Fibroblast of skin of abdomen (primary cell): ENCODE data around the gene SNRPA.
"Not testable (repeated sequence)": the region's sequence is repeated elsewhere in the genome, so short reads cannot be mapped to it uniquely, and the experiment has no call there.

Source experiments
- DNase-seq: peaks from one replicate; pipeline ENCODE4 v3.0.0-alpha.2; 2013

Gene SNRPA

GRCh38 chr19:40721936-40722661, 28.9 kb upstream of the SNRPA start:
- DNase-seq = no peak

GRCh38 chr19:40723661-40724254, 27.2 kb upstream of the SNRPA start:
- DNase-seq = no peak

DNA sequence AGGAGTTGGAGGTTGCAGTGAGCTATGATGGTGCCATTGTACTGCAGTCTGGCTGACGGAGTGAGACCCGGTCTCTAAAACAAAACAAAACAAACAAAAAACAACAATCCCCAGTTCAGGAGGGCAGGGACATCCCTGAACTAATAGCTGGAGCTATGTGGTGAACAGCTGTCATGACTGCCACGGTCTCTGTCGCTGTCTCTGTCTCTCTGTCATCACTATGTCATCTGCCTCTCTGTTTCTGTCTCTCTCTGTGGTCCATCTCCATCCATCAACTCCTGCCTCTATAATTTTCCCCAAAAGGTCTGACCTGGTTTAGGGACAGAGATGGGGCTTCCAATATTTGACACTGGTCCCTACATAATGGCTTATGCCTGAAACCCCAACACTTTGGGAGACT, 26.7 kb upstream of the SNRPA start:
- DNase-seq = no peak

DNA sequence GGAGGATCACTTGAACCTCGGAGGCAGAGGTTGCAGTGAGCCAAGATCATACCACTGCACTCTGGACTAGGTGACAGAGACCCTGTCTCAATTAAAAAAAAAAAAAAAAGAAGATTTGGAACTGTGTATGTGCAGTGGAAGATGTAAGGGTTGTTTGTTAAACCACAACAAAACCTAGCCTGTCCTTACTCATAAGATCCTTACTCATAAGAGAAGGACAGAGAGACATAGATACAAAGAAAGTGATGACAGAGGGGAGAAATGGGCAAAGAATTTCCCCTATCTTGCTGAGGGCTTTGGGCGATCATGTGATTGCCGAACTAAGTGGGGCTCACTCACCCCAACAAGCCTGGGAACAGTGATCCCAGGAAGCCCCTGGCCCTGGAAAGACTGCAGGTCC, 26.1 kb upstream of the SNRPA start:
- DNase-seq = no peak

DNA sequence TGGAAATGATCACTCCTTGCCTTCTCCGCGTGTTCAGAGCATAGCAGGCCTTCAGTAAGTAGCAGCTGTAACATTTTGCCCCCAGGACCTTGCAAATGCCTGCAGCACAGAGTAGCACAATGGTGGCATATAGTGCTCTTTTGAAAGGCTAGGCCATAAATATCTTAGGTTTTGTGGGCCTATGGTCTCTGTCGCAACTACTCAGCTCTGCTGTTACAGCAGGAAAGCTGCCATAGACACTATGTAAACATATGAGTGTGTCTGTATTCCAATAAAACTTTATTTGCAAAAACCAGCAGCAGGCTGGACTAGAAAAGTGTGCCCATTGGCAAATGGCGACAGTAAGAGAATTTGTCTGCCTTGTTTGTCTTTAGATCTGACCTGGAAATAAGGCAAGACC, 24.7 kb upstream of the SNRPA start:
- no peak for DNase-seq

- not testable (repeated sequence) for DNase-seq
Observed at GRCh38 chr19:40730065-40730464, 20.9 kb upstream of the SNRPA start.

- not testable (repeated sequence) for DNase-seq
Observed at GRCh38 chr19:40732304-40732703, 18.7 kb upstream of the SNRPA start.

DNA sequence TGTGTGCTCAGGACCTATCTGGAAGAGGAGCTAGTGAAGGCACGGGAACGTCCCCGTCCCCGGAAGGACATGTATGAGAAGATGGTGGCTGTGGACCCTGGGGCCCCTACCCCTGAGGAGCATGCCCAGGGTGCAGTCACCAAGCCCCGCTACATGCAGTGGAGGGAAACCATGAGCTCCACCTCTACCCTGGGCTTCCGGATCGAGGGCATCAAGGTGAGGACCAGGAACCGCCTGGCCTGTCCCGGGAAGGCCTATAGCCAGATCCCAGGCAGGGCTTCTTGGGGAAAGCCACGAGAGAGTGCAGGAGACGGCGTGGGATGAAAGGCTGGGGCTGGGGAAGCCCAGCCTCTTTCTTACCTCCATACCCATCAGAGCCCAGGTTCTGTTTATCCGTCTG, 17.9 kb upstream of the SNRPA start:
- no peak for DNase-seq

GRCh38 chr19:40735013-40735771, 15.8 kb upstream of the SNRPA start:
- DNase-seq = no peak

- no peak for DNase-seq
Observed at GRCh38 chr19:40736661-40737060, 14.3 kb upstream of the SNRPA start.

DNA sequence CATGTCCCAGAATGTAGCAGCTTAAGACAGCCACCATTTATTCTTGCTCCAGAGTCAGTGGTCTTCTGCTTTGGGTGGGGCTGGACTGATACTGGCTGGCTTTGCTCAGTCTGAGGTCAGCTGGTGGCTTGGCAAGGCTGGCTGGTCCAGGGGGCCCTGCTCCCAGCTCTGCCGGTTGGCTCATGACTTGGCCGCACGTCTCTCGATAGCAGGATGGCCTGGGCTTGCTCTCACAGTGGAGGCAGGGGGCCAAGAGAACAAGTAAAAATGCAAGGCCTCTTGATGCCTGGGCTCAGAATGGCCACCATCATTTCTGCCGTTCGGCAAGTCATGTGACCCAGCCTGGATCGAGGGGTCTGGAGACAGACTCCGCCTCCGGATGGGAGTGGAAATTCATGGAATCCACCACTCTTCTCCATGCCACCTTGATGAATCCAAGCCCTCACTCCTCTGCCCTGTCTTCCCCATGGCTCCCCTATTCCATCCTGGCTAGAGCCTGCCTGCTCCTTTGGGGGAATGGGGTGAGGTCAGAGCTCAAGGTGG, 13.8 kb upstream of the SNRPA start:
- DNase-seq = no peak

DNA sequence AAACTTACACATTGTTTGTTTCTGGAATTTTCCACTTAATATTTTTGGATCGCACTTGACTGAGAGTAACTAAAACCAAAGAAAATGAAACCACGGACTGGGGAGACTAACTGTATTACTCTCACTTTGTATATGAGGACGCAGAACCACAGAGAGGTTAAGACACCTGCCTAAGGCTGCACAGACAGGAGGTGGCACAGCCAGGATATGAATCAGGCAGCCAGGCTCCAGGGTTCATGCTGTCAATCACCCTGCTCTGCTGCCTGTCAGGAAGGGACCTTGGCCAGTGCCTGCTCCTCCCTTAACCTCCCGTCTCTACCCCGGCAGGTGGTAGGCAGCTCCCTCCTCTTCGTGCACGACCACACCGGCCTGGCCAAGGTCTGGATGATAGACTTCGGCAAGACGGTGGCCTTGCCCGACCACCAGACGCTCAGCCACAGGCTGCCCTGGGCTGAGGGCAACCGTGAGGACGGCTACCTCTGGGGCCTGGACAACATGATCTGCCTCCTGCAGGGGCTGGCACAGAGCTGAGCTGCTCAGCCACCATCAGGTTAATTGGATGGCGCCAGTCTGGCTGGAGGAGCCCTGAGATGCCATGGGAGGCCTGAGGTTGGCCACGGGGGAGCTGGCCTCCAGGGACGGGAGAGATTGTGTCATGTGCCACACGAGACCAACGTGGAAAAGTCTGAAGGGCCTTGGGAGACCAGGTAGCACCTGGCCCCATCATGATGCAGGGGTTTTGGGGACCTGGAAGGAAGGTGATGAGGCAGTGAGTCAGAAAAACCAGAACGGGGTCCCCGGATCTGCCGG, 11.8 kb upstream of the SNRPA start:
- DNase-seq = no peak

DNA sequence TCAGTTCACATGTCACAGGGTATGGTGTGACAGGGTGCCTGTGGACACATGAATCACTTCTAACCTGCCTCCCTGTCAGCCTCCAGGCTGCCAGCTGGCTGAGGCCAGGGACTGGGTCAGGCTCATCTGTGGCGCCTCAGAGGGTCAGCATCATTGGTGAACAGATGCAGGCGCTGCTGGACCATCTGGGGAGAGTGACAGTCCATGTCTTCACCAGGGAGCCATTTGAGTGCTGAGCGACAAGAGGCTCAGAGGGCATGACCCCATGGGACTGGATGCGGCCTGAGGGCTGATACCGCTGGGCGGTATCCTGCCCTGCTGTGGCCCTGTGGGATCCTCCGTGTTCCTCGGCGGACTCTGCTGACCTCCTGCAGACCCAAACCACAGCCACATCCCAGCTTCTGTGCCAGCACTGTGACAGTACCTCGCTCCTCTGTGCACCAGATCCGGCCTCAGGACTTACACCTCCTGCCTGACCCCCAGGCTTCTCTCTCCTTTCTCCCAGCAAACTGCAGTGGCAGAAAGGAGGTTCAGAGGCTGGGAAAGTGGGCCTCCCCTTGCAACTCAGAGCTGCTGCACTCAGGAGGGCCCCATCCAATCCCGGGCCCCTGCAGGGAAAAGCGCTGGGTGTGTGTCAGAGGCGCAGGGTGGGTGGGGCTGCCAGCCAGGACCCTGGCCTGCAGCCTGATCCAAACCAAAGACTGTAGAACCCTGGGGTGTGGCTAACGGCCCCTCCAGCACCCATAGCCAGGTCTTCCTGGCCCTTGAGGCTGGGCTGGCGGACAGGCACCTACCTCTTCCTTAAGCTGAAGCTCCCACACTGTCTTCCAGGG, 10.9 kb upstream of the SNRPA start:
- DNase-seq = no peak

DNA sequence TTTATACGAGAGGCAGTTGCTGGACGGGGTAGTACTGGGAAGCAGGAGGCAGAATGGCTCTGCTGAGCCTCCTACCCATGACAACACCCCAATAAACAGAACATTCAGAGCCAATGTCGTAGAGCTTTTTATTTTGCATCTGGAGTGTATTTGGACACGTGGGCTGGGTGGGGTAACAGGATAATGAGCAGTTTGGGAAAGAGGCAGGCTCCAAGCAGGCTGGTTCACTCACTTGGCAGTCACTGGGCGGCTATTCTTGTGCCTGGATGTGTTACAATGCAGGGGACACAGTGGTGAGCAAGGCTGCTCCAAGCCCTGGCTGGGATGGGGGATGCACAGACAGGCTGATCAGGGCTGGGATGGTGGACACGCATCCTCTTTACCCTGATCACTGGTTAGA, 10.3 kb upstream of the SNRPA start:
- DNase-seq = no peak

GRCh38 chr19:40741527-40742390, 9.2 kb upstream of the SNRPA start:
- no peak for DNase-seq

DNA sequence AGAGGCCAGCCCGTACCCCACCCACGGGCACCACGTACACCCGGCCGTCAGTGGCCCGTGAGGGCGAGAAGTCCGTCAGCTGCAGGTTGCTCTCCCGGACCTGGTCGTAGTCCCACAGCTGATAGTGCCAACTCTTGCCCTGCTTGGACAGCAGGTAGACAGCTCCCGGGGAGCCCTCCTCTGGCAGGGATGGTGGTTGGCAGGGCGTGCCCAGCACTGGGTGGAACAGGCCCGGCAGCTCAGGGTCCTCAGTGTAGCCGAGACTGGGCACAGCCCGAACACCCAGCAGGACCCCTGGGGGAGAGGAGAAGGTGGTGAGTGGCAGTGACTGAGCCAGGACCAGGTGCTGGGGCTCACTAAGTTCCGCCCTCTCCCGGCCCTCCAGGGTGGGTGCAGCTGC, 8.5 kb upstream of the SNRPA start:
- DNase-seq = no peak

DNA sequence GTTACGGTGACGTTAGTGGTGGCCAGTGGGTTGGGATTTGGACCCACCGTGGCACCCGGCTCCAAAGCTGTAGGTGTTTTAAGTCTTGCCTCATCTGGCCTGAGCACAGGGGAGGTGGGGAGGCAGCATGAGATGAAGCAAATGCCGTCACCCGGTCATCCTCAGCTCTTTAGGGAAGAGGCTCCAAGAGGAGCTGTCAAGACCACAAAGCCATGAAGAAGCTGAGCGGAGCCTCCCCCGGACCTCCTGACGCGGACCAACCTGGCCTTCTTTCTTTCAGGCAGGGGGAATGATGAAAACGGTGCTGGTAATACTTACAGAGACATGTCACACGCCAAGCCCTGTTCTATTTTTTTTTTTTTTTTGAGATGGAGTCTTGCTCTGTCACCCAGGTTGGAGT, 8.1 kb upstream of the SNRPA start:
- no peak for DNase-seq

DNA sequence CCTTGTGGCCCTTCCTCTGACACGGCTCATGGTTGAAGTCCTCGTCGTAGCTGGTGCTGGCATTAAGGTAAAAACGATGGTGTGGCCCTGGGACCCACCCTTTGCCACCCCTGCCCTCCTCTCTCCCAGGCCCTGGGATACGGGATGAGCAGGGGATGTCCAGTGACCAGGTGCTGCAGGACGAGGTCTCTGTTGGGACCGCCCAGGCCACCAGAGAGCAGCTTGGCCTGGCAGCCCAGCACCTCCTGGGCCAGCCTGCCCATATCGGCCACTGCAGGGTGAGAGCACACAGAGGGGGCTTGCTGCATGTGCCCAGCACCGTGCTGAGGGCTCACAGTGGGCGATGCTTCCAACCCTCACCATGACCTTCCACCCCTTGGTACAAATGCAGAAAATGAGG, 7.1 kb upstream of the SNRPA start:
- DNase-seq = no peak

DNA sequence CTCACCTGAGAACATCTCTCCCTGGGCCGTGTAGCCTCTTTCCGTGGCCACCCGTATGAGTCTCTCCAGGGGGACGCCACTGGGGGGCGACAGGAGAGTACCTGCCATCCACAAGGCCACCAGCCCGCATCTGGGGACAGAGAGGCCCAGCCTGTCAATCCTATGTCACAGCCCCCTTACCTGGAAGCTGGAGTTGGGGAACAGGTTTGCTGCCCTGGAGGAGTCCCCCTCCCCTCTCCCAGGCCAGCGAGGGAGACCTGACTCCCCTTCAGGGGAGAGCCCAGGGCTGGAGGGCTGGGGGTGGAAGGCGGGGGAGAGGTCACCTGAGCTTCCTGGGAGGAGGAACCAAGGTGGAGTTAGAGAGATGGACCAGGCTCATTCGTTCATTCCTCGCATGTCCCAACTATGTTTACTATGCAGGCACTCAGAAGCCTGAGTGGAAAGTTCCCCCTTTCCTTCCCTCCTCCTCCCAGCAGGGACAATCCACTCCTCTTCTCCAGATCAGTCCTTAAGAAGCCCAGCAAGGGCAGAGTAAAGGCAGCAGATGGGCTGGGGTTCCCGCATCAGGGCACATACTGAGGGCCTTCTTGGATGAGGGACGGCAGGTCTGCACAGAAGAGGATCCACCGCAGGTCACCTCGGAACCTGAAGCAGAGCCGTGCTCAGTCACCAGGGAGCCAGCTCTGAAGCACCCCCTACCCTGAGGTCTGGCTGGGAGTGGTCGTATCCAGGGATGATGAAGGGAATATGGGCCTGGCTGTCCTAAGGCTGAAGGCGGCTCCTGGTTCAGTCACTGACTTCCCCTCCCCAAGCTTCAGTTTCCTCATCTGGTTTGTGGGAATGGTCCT, 6.2 kb upstream of the SNRPA start:
- peak; percentile 17 for DNase-seq

GRCh38 chr19:40745402-40745780, 5.6 kb upstream of the SNRPA start:
- DNase-seq = peak; percentile 65
